ENCODE results near the gene BASP1.

The BASP1 gene

DNA sequence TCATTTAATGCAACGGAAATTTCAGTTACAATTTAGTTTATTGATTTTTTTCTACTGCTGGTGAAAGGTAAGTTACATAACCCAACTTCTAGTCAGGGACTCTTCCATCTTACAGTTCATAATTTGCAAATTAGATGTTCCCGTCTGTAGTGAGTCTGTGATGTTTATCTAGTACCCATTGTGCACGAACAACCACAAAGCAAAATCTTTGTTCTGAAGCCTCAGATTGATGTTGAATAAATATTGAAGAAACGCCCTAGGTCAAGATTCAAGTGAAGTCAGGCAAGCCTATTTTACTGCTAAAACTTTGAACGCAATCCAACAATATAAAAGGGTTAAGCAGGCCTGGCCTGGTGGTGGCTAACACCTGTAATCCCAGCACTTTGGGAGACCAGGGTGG, 43.1 kb downstream of the BASP1 start:
- no peak overlapping the region for H3K14ac ChIP-seq (ENCODE audit: low read length)
- H3K36me3 ChIP-seq (replicated peaks in 1 of 2; ENCODE audit: control insufficient read depth in 2 of 2, insufficient read depth in 2 of 2, low read length in 2 of 2): peaks cover 4 to 72% of the 10 kb centered on the region in 2 donors
- H2BK15ac ChIP-seq (ENCODE audit: low read length): no peak overlapping the region
- H3K23ac ChIP-seq (ENCODE audit: low read depth, low read length, poor library complexity): no peak overlapping the region
- no peak overlapping the region for H3K9ac ChIP-seq (ENCODE audit: low read depth, low read length, poor library complexity)
- H2AK5ac ChIP-seq (ENCODE audit: low read depth, low read length): no peak overlapping the region
- H4K8ac ChIP-seq (ENCODE audit: low read depth, low read length): no peak overlapping the region
- H2BK5ac ChIP-seq (ENCODE audit: low read length): no peak overlapping the region
- H3K18ac ChIP-seq (ENCODE audit: low read length): no peak overlapping the region
- no peak overlapping the region for H3K4ac ChIP-seq (ENCODE audit: low read length)
- DNase-seq (ENCODE audit: low spot score): no peak
- H2AFZ ChIP-seq (ENCODE audit: low read length): no peak overlapping the region
- no peak overlapping the region for H3K4me2 ChIP-seq (ENCODE audit: insufficient read depth, low read length, poor library complexity, severe bottlenecking)
- H3K27me3 ChIP-seq (ENCODE audit: control insufficient read depth in 3 of 3, insufficient read depth in 3 of 3, low read depth in 1 of 3, low read length in 3 of 3): no peaks in the 10 kb centered on the region
- H4K91ac ChIP-seq (ENCODE audit: low read depth, low read length, poor library complexity): no peak overlapping the region
- no peak overlapping the region for H2BK12ac ChIP-seq (ENCODE audit: low read length)
- H3K79me1 ChIP-seq (ENCODE audit: low read depth, low read length): no peaks in the 10 kb centered on the region
- H3K27ac ChIP-seq (replicated peaks; ENCODE audit: low read length): no peak overlapping the region
- no peak overlapping the region for H3K4me3 ChIP-seq (ENCODE audit: low read length in 2 of 2)
- H2BK120ac ChIP-seq (ENCODE audit: low read depth, low read length): no peak overlapping the region
- peaks cover 2 to 5% of the 10 kb centered on the region in 2 donors for H3K4me1 ChIP-seq (ENCODE audit: control insufficient read depth in 2 of 2, insufficient read depth in 1 of 2, low read depth in 1 of 2, low read length in 2 of 2)
- WGBS, 2 donors (ENCODE audit: extremely low coverage in 2 of 2, insufficient read length in 2 of 2, insufficient replicate concordance in 1 of 2): no CpG with 5 or more reads among the region's 5 CpGs
- H3K9me3 ChIP-seq (replicated peaks in 1 of 2; ENCODE audit: control insufficient read depth in 2 of 2, insufficient read depth in 1 of 2, low read depth in 1 of 2, low read length in 2 of 2): peaks cover 4 to 32% of the 10 kb centered on the region in 2 donors

DNA sequence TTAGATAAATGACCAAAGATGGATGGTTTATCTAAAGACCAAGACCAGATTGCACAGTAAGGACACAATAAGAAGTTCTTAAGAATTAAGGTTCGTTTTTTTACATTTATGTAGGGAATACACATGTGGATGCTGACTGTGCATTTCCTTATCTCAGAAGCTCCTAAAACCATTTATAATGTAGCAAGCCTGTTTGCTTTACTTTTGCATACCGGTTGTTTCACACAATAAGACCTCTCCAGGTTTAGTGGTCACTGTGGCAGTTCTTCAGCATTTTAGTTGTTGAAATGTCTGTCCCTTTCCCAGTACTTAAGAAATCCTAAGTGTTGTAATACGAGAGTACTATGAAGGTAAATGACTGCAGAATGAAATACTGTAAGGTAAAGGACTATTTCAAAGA, 43.6 kb downstream of the BASP1 start:
- Histone ChIP-seq H2BK15ac (ENCODE audit: low read length) (no peak overlapping the region), H3K14ac (ENCODE audit: low read length) (no peak overlapping the region), H3K4ac (ENCODE audit: low read length) (no peak overlapping the region), H3K27me3 (ENCODE audit: control insufficient read depth in 3 of 3, insufficient read depth in 3 of 3, low read depth in 1 of 3, low read length in 3 of 3) (no peaks in the 10 kb centered on the region), H2BK12ac (ENCODE audit: low read length) (no peak overlapping the region), H3K36me3 (replicated peaks in 1 of 2; ENCODE audit: control insufficient read depth in 2 of 2, insufficient read depth in 2 of 2, low read length in 2 of 2) (peaks cover 4 to 71% of the 10 kb centered on the region in 2 donors), H3K27ac (replicated peaks; ENCODE audit: low read length) (no peak overlapping the region), H4K8ac (ENCODE audit: low read depth, low read length) (no peak overlapping the region), H2AFZ (ENCODE audit: low read length) (no peak overlapping the region), H2AK5ac (ENCODE audit: low read depth, low read length) (no peak overlapping the region), H3K79me1 (ENCODE audit: low read depth, low read length) (no peaks in the 10 kb centered on the region), H3K4me1 (ENCODE audit: control insufficient read depth in 2 of 2, insufficient read depth in 1 of 2, low read depth in 1 of 2, low read length in 2 of 2) (peaks cover 0 to 5% of the 10 kb centered on the region in 2 donors), H2BK5ac (ENCODE audit: low read length) (no peak overlapping the region), H3K23ac (ENCODE audit: low read depth, low read length, poor library complexity) (no peak overlapping the region), H3K18ac (ENCODE audit: low read length) (no peak overlapping the region), H2BK120ac (ENCODE audit: low read depth, low read length) (no peak overlapping the region), H3K4me3 (ENCODE audit: low read length in 2 of 2) (no peak overlapping the region), H3K9me3 (replicated peaks in 1 of 2; ENCODE audit: control insufficient read depth in 2 of 2, insufficient read depth in 1 of 2, low read depth in 1 of 2, low read length in 2 of 2) (peaks cover 4 to 32% of the 10 kb centered on the region in 2 donors), H4K91ac (ENCODE audit: low read depth, low read length, poor library complexity) (no peak overlapping the region), H3K4me2 (ENCODE audit: insufficient read depth, low read length, poor library complexity, severe bottlenecking) (no peak overlapping the region), H3K9ac (ENCODE audit: low read depth, low read length, poor library complexity) (no peak overlapping the region)
- no peak for DNase-seq (ENCODE audit: low spot score)
- WGBS, 2 donors (ENCODE audit: extremely low coverage in 2 of 2, insufficient read length in 2 of 2, insufficient replicate concordance in 1 of 2): no CpG with 5 or more reads among the region's 3 CpGs

- Histone ChIP-seq H3K4me2 (ENCODE audit: insufficient read depth, low read length, poor library complexity, severe bottlenecking) (no peak overlapping the region), H4K8ac (ENCODE audit: low read depth, low read length) (no peak overlapping the region), H3K14ac (ENCODE audit: low read length) (no peak overlapping the region), H3K9me3 (replicated peaks in 1 of 2; ENCODE audit: control insufficient read depth in 2 of 2, insufficient read depth in 1 of 2, low read depth in 1 of 2, low read length in 2 of 2) (peaks cover 1 to 6% of the 10 kb centered on the region in 2 donors), H3K27me3 (ENCODE audit: control insufficient read depth in 3 of 3, insufficient read depth in 3 of 3, low read depth in 1 of 3, low read length in 3 of 3) (no peaks in the 10 kb centered on the region), H3K4me1 (ENCODE audit: control insufficient read depth in 2 of 2, insufficient read depth in 1 of 2, low read depth in 1 of 2, low read length in 2 of 2) (peaks cover 0 to 5% of the 10 kb centered on the region in 2 donors), H3K23ac (ENCODE audit: low read depth, low read length, poor library complexity) (no peak overlapping the region), H3K4me3 (ENCODE audit: low read length in 2 of 2) (no peak overlapping the region), H2AK5ac (ENCODE audit: low read depth, low read length) (no peak overlapping the region), H2AFZ (ENCODE audit: low read length) (no peak overlapping the region), H2BK5ac (ENCODE audit: low read length) (no peak overlapping the region), H2BK12ac (ENCODE audit: low read length) (no peak overlapping the region), H3K4ac (ENCODE audit: low read length) (no peak overlapping the region), H3K9ac (ENCODE audit: low read depth, low read length, poor library complexity) (no peak overlapping the region), H3K36me3 (replicated peaks in 1 of 2; ENCODE audit: control insufficient read depth in 2 of 2, insufficient read depth in 2 of 2, low read length in 2 of 2) (peaks cover 2 to 52% of the 10 kb centered on the region in 2 donors), H3K79me1 (ENCODE audit: low read depth, low read length) (no peaks in the 10 kb centered on the region), H3K27ac (replicated peaks; ENCODE audit: low read length) (no peak overlapping the region), H2BK15ac (ENCODE audit: low read length) (no peak overlapping the region), H4K91ac (ENCODE audit: low read depth, low read length, poor library complexity) (no peak overlapping the region), H2BK120ac (ENCODE audit: low read depth, low read length) (no peak overlapping the region), H3K18ac (ENCODE audit: low read length) (no peak overlapping the region)
- DNase-seq (ENCODE audit: low spot score): no peak
- no CpG with 5 or more reads among the region's 2 CpGs for WGBS, 2 donors (ENCODE audit: extremely low coverage in 2 of 2, insufficient read length in 2 of 2, insufficient replicate concordance in 1 of 2)
Observed at GRCh38 chr5:17265041-17265440, 47.6 kb downstream of the BASP1 start.

DNA sequence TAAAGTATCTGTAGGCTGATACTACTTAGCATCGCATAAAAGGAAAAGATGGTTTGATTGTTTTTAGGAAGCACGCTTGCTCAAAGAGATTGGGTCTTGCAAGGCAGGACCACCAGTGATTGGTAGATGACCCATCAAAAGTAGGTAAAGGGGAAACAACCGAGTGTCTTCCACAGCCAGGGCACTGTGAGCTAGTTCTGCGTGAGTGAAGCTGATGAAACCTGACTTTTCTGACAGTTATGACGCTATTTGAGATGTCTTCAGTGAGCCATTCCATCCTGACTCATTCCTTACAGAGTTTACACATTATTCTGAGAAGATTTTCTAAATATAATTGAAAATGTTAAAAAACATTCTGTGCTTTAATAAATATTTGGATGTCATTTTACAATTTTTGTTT, 49.7 kb downstream of the BASP1 start:
- Histone ChIP-seq H2BK12ac (ENCODE audit: low read length) (no peak overlapping the region), H3K4me1 (ENCODE audit: control insufficient read depth in 2 of 2, insufficient read depth in 1 of 2, low read depth in 1 of 2, low read length in 2 of 2) (peaks cover 0 to 5% of the 10 kb centered on the region in 2 donors), H3K36me3 (replicated peaks in 1 of 2; ENCODE audit: control insufficient read depth in 2 of 2, insufficient read depth in 2 of 2, low read length in 2 of 2) (peaks cover 2 to 41% of the 10 kb centered on the region in 2 donors), H3K9ac (ENCODE audit: low read depth, low read length, poor library complexity) (no peak overlapping the region), H2BK15ac (ENCODE audit: low read length) (no peak overlapping the region), H3K4me3 (ENCODE audit: low read length in 2 of 2) (no peak overlapping the region), H2BK120ac (ENCODE audit: low read depth, low read length) (no peak overlapping the region), H3K4me2 (ENCODE audit: insufficient read depth, low read length, poor library complexity, severe bottlenecking) (no peak overlapping the region), H3K27ac (replicated peaks; ENCODE audit: low read length) (no peak overlapping the region), H2BK5ac (ENCODE audit: low read length) (no peak overlapping the region), H3K14ac (ENCODE audit: low read length) (no peak overlapping the region), H2AK5ac (ENCODE audit: low read depth, low read length) (no peak overlapping the region), H3K9me3 (replicated peaks in 1 of 2; ENCODE audit: control insufficient read depth in 2 of 2, insufficient read depth in 1 of 2, low read depth in 1 of 2, low read length in 2 of 2) (peaks cover 0 to 1% of the 10 kb centered on the region in 2 donors), H3K23ac (ENCODE audit: low read depth, low read length, poor library complexity) (no peak overlapping the region), H3K18ac (ENCODE audit: low read length) (no peak overlapping the region), H4K91ac (ENCODE audit: low read depth, low read length, poor library complexity) (no peak overlapping the region), H4K8ac (ENCODE audit: low read depth, low read length) (no peak overlapping the region), H2AFZ (ENCODE audit: low read length) (no peak overlapping the region), H3K27me3 (ENCODE audit: control insufficient read depth in 3 of 3, insufficient read depth in 3 of 3, low read depth in 1 of 3, low read length in 3 of 3) (no peaks in the 10 kb centered on the region), H3K79me1 (ENCODE audit: low read depth, low read length) (no peaks in the 10 kb centered on the region), H3K4ac (ENCODE audit: low read length) (no peak overlapping the region)
- no peak for DNase-seq (ENCODE audit: low spot score)
- no CpG with 5 or more reads among the region's 5 CpGs for WGBS, 2 donors (ENCODE audit: extremely low coverage in 2 of 2, insufficient read length in 2 of 2, insufficient replicate concordance in 1 of 2)

Measured in neuronal stem cell (in vitro differentiated cells).